Prostate gland (tissue), 2 donors: ENCODE data around the gene PRRC2A. TPM values are rescaled to one million over a fixed set of nuclear protein-coding genes. Genes with fewer than 3 reads are reported as not detected.

Source experiments
- DNase-seq: peaks from one replicate; pipeline ENCODE4 v3.0.0-alpha.2; 2019; ENCODE audit warnings: low spot score
- H3K27ac ChIP-seq, 2 donors: fragments of 200-600 bp; sonication (generic); 2 replicates each; pipeline ENCODE4 v1.5.1; 2017 to 2019
- H3K27me3 ChIP-seq: fragments of 200-600 bp; sonication (generic); replicated peaks from 2 replicates; pipeline ENCODE4 v1.5.1; 2019; ENCODE audit not compliant: insufficient read depth
- H3K36me3 ChIP-seq, 2 donors: fragments of 200-600 bp; sonication (generic); 1 replicate in 1 of 2; 2 replicates in 1 of 2; pipeline versions ENCODE4 v1.5.1 to v1.8.1; 2017 to 2019
- H3K4me1 ChIP-seq: fragments of 200-600 bp; sonication (generic); replicated peaks from 2 replicates; pipeline ENCODE4 v1.5.1; 2019
- H3K4me3 ChIP-seq, 2 donors: fragments of 200-600 bp; sonication (generic); 2 replicates each; pipeline ENCODE4 v1.5.1; 2017 to 2019
- H3K9me3 ChIP-seq: fragments of 200-600 bp; sonication (generic); 2 replicates; pipeline ENCODE4 v1.5.1; 2017
- POLR2A ChIP-seq: fragments of 450-650 bp; IDR thresholded peaks from one replicate; pipeline ENCODE4 v1.6.1; 2016; ENCODE audit warnings: antibody characterized with exemption, mild to moderate bottlenecking
- POLR2AphosphoS5 ChIP-seq: sonication (generic); formaldehyde crosslinking; IDR thresholded peaks from one replicate; pipeline ENCODE4 v1.6.1; 2017; ENCODE audit warnings: antibody characterized with exemption
- WGBS: methylation state at CpG from one replicate; pipeline ENCODE4 v1.1.5; 2018; 5-methylcytosine and 5-hydroxymethylcytosine counted together
- intact Hi-C: fragments of 100-400 bp; cut with DNase I; formaldehyde crosslinking; loops from one replicate; pipeline ENCODE4 v1.14.2; 2022
- total RNA-seq, 2 donors: library from RNA; depleted of rRNA; stranded (reverse); fragments of >200 nt; gene quantifications; one replicate each; pipeline ENCODE4 v1.1.0, GENCODE V29; 2016
- TF ChIP-seq, protein P1 (sequence below), 4 experiments: fragments of 200-600 bp in 2 of 4; fragments of 450-650 bp in 2 of 4; sonication (generic) in 2 of 4; IDR thresholded peaks; 1 replicate in 3 of 4; 2 replicates in 1 of 4; pipeline ENCODE4 v1.5.1; 2016 to 2019; ENCODE audit warnings: antibody characterized with exemption in 4 of 4, mild to moderate bottlenecking in 2 of 4, moderate library complexity in 2 of 4

PRRC2A gene
- total RNA-seq, 2 donors from 2014 or later = 129 to 247 TPM

DNA sequence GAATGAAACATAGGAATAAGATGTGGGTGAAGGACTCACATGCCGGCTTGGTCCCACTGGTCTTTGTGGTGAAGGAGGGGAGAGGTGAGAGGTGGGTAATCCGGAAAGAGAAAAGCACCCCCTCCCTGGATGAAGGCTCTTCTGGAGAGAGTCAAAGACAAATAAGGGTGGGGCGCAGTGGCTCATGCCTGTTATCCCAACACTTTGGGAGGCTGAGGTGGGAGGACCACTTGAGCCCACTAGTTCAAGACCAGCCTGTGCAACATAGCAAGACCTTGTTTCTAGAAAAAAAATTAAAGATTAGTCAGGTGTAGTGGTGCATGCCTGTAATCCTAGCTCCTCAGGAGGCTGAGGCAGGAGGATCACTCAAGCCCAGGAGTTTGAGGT lies 41.4 kb upstream of the PRRC2A start:
- no peaks in the 10 kb centered on the region for H3K36me3 ChIP-seq
- TF ChIP-seq POLR2AphosphoS5 (no peak), POLR2A (no peak)
- TF ChIP-seq, protein P1, sequence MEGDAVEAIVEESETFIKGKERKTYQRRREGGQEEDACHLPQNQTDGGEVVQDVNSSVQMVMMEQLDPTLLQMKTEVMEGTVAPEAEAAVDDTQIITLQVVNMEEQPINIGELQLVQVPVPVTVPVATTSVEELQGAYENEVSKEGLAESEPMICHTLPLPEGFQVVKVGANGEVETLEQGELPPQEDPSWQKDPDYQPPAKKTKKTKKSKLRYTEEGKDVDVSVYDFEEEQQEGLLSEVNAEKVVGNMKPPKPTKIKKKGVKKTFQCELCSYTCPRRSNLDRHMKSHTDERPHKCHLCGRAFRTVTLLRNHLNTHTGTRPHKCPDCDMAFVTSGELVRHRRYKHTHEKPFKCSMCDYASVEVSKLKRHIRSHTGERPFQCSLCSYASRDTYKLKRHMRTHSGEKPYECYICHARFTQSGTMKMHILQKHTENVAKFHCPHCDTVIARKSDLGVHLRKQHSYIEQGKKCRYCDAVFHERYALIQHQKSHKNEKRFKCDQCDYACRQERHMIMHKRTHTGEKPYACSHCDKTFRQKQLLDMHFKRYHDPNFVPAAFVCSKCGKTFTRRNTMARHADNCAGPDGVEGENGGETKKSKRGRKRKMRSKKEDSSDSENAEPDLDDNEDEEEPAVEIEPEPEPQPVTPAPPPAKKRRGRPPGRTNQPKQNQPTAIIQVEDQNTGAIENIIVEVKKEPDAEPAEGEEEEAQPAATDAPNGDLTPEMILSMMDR (IDR thresholded peaks at IDR 0.05) = no peak
- H3K27ac ChIP-seq = no peak overlapping the region
- DNase-seq = no peak
- no peaks in the 10 kb centered on the region for H3K27me3 ChIP-seq
- no peak overlapping the region for H3K4me3 ChIP-seq
- 90% methylated on average over 3 of the region's 3 CpGs for WGBS
- no peaks in the 10 kb centered on the region for H3K9me3 ChIP-seq
- intact Hi-C loops = no loop called here
- H3K4me1 ChIP-seq = no peaks in the 10 kb centered on the region

DNA sequence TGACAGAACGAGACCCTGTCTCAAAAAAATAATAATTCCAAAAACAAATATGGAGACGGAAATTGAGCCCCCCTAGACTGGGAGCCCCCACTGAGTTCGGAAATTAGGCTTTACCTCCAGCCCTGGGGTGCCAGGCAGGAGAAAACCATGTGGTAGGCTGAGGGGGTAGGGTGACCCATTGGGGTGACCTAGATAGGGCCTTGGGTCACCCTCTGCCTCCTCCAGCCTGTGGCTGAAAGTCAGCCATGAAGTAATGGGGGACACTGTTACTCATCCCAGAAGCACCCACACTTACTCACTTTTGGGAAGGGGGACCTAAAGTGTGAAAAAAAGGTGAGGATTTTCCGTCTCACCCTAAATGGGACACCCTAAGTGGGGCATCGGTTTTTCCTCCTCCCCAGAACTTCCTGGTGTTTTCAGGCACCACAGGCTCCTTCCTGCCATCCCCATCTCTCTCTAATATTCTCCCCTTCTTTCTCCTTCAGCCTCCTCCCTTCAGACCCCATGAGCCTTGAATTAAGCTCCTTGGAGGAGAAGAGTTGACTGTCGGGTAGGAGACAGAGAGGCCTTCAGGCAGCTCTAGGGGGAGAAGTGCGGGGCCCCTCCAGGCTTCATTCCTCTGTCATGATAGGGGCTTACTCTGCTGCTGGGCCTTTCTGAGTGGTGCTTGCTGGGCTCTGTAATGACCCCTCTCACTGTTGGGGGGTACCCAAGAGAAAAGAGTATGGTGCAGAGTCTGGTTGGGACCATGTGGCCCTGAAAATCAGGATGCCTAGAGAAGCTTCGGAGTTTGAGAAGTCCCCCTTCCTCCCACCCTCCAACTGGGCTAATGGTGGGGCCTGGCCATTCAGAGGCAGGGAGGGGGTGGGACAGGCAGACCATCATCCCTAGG lies 40.7 kb upstream of the PRRC2A start:
- Histone ChIP-seq H3K36me3 (no peaks in the 10 kb centered on the region), H3K9me3 (no peaks in the 10 kb centered on the region), H3K4me3 (no peak overlapping the region), H3K27me3 (no peaks in the 10 kb centered on the region), H3K4me1 (no peaks in the 10 kb centered on the region), H3K27ac (peak overlapping the region in 1 of 2 donors; percentile 65)
- TF ChIP-seq POLR2AphosphoS5 (no peak), POLR2A (no peak)
- TF ChIP-seq, protein P1 (IDR thresholded peaks at IDR 0.05) = no peak
- DNase-seq = no peak
- intact Hi-C loops = no loop called here
- WGBS = 92% methylated on average over 8 of the region's 8 CpGs

DNA sequence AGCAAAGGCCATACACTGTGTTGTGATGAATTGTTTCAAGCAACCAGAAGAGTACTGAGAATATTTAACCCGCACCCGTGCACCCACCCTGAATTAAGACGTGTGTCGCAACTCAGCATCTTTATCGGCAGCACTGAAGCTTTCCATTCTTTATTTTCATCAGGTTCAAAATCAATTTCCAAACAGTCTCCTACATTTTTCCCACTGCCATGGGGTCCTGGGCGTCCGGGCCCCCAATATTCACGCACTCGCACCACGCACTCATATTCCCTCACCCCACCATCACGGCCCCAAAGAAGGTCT lies 40.1 kb upstream of the PRRC2A start:
- Histone ChIP-seq H3K36me3 (no peaks in the 10 kb centered on the region), H3K4me1 (no peaks in the 10 kb centered on the region), H3K27ac (peak overlapping the region; percentile 65 to 85), H3K27me3 (no peaks in the 10 kb centered on the region), H3K4me3 (peak overlapping the region; percentile 62 to 68), H3K9me3 (no peaks in the 10 kb centered on the region)
- TF ChIP-seq POLR2AphosphoS5 (no peak), POLR2A (no peak)
- TF ChIP-seq, protein P1 (IDR thresholded peaks at IDR 0.05) = no peak
- 39% methylated on average over 11 of the region's 11 CpGs for WGBS
- DNase-seq = no peak
- intact Hi-C loops = no loop called here

DNA sequence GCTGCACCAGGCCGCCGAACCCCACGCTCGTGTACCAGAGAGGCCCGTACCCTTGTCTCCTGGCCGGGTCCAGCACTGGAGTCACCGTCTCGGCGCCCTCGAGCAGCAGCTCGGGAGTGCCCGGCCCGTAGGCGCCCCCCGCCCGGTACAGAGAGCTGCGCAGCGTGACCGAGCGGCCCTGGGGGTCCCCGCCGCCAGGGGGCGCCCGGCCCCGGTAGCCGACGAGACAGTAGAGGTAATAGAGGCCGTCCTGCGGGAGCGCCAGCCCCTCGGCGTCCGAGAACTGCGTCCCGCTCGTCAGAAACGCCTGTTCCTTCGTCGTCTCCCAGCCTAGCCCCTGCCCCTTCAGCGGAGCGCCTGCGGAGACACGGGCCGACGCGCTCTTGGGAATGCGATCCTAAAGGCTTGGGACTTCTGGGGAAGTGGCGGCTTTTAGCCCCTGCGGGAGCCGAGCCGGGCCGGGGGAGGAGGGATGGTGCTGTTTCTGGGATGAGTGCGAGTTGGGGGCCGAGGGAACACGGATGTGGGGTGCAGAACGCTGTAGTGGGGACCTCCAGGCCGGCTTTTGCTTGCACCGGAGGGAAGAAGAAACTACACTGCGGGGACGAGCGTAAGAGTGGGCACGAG lies 39.6 kb upstream of the PRRC2A start:
- Histone ChIP-seq H3K27ac (peak overlapping the region; percentile 65 to 85), H3K4me1 (no peaks in the 10 kb centered on the region), H3K36me3 (no peaks in the 10 kb centered on the region), H3K9me3 (no peaks in the 10 kb centered on the region), H3K27me3 (no peaks in the 10 kb centered on the region), H3K4me3 (peak overlapping the region; percentile 62 to 68)
- TF ChIP-seq, protein P1 (IDR thresholded peaks at IDR 0.05) = peak; percentile 92 to 98 (median 96)
- peak; percentile 40 for TF ChIP-seq POLR2A
- peak; percentile 61 for TF ChIP-seq POLR2AphosphoS5
- 1% methylated on average over 40 of the region's 62 CpGs for WGBS
- DNase-seq = peak; percentile 79
- intact Hi-C loops = loop anchor here (1.0 kb wide), 1 partner anchor 17 kb away; no protein-coding TSS in a partner anchor
